Globus pallidus (tissue), 1 donor: ENCODE data around the gene FBN1.

Source experiments
- DNase-seq: peaks from one replicate; pipeline ENCODE4 v3.0.0-alpha.2; 2015; ENCODE audit warnings: low spot score

Gene FBN1

DNA sequence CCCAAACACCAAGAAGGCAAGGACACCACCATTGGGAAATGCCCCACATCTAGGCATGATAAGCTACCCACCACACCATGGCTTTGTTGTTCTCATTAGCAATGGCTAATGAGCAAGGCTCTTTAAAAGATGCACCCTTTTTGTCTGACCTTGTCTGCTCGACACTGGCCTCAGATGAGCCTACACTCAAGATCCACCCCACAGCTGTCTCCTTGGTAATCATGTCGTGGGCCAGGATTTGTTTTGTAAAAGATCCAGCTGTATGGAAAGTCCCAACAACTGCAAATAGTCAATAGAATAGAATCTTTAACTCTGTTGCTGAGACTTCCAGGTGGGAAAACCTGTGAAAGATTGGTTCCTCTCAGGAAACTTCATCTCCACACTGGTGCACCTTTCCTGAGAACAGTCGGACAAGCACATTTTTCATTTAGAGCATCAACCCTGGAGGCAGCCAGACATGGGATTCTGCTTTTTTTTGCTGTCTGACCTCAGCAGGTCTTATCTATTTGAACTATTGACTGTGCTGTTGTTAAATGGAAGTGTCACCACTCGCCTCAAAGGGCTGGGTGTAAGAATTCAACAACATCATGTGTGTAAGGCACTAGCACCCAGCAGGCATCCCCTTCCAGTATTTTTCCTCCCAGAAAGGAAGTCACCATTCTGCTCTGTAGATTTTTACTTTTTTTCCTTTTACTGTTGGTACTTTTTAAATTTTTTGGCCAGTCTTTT is 278.8 kb downstream of the FBN1 start:
- DNase-seq, result no peak

DNA sequence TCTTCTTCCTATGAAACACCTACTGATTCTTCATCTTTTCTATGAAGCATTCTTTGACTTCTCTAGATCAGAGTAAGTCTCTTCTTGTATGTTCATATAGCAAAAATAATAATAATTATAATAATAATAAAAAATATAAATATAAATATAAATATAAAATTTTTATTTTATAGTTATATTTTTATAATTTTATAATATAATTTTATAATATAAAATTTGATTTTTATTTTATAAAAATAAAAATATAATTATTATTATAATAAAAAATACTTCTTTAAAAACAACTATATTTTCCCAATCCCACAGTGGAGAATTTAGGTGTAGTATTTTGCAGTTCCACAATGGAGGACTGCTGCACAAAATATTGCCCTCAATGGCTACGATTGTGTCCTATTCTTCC is 279.9 kb downstream of the FBN1 start:
- no peak for DNase-seq

DNA sequence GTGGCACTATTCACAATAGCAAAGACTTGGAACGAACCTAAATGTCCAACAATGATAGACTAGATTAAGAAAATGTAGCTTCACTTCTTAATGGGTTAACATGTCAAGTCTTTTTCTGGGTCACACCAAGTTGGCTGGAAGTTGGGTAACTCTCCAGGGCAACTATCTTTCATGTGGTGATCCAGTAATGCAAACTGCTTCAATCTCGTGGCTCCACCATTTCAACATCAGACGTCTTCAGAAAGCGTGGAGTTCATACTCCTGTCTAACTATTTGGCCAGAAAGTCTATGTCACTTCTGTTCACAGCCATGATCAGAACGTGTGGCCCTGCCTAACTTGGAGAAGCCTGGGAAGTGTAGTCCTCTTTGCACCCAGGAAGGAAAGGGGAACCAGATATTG is 282.0 kb downstream of the FBN1 start:
- no peak for DNase-seq

- no peak for DNase-seq
These were observed 283.8 kb downstream of the FBN1 start for GRCh38 chr15:48361685-48362084.

GRCh38 chr15:48360841-48361240 is 284.7 kb downstream of the FBN1 start:
- no peak for DNase-seq
